GM19351 (cell line): ENCODE results near the gene MADCAM1.
"Not testable (repeated sequence)": the region's sequence is repeated elsewhere in the genome, so short reads cannot be mapped to it uniquely, and the experiment has no call there.

ENCODE experiments used
- ATAC-seq: cut with Tn5 transposase; IDR thresholded peaks from one replicate; pipeline ENCODE4 v1.9.1; 2021; ENCODE audit warnings: mild to moderate bottlenecking, moderate library complexity; ENCODE audit not compliant: unreplicated experiment

The MADCAM1 gene

DNA sequence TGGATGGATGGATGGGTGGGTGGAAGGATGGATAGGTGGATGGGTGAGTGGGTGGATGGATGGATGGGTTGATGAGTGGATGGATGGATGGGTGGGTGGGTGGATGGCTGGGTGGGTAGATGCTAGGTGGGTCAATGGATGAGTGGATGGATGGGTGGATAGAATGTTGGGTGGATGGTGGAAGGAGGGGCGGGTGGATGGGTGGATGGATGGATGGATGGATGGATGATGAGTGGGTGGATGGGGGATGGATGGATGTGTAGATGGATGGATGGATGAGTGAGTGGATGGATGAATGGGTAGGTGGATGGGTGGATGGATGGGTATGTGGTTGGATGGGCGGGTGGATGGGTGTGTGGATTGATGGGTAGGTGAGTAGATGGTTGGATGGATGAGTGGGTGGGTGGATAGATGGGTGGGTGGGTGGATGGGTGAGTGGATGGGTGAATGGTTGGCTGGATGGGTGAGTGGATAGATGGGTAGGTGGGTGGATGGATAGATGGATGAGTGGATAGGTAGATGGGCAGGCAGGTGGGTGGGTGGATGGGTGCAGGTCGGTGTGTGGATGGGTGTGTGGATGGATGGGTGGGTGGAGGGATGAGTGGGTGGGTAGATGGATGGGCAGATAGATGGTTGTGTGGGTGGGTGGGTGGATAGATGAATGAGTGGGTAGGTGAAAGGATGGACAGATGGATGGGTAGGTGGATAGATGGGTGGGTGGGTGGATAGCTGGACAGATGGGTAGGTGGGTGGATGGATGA, 31.1 kb upstream of the MADCAM1 start:
- no peak for ATAC-seq

GRCh38 chr19:467554-467953, 28.7 kb upstream of the MADCAM1 start:
- ATAC-seq = no peak

GRCh38 chr19:468587-469256, 27.6 kb upstream of the MADCAM1 start:
- ATAC-seq = no peak

DNA sequence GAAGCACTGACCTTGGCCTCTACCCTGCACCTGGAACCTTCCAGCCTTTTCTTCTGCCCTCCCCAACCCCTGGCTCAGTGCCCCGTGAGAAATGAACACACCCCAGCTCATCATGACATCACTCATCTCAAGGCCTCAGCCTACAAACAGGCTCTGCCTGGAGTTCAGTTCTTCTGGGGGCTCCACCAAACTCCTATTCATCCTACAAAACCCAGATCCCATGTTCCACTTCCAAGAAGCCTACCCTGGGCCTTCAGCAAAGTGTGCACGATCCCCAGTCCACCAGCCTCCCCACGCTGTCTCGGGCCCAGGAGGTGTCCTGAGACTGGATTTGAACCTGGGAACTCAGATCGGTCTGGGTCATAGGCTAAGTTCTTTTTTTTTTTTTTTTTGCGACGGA, 26.5 kb upstream of the MADCAM1 start:
- ATAC-seq = no peak

- ATAC-seq = no peak
Measured at GRCh38 chr19:470701-471100, 25.6 kb upstream of the MADCAM1 start.

- no peak for ATAC-seq
Measured at GRCh38 chr19:472005-472858, 24.1 kb upstream of the MADCAM1 start.

- ATAC-seq = no peak
Measured at GRCh38 chr19:474126-475078, 21.9 kb upstream of the MADCAM1 start.

DNA sequence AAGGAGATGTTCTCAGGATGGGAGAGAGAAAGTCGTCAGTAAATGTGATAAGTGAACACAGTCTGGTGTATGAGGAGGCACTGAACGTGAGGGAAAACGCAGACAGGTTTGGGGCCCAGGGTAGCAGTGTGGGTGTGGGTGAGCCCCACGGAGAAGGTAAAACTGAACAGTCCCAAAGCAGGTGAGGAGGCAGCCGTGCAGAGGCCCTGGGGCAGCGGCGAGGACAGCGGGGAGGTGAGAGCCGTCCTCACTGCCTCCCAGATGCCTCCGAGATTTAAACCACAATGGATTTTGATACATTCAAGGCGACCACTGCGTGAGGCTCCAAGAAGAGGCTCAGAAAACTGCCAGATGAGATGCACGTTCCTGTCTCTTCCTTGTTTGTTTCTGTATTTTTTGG, 20.9 kb upstream of the MADCAM1 start:
- no peak for ATAC-seq

GRCh38 chr19:478236-478903, 17.9 kb upstream of the MADCAM1 start:
- no peak for ATAC-seq

GRCh38 chr19:478976-479375, 17.3 kb upstream of the MADCAM1 start:
- no peak for ATAC-seq

GRCh38 chr19:480016-480855, 16.1 kb upstream of the MADCAM1 start:
- ATAC-seq = no peak

GRCh38 chr19:481100-481499, 15.2 kb upstream of the MADCAM1 start:
- not testable (repeated sequence) for ATAC-seq

- ATAC-seq = no peak
Measured at GRCh38 chr19:482186-483041, 13.9 kb upstream of the MADCAM1 start.

- ATAC-seq = no peak
Measured at GRCh38 chr19:483332-484072, 12.8 kb upstream of the MADCAM1 start.

GRCh38 chr19:484494-484893, 11.8 kb upstream of the MADCAM1 start:
- no peak for ATAC-seq

- no peak for ATAC-seq
Measured at GRCh38 chr19:485077-485476, 11.2 kb upstream of the MADCAM1 start.

- no peak for ATAC-seq
Measured at GRCh38 chr19:485583-486236, 10.6 kb upstream of the MADCAM1 start.
